ENCODE results near the gene LYSET.

DNA sequence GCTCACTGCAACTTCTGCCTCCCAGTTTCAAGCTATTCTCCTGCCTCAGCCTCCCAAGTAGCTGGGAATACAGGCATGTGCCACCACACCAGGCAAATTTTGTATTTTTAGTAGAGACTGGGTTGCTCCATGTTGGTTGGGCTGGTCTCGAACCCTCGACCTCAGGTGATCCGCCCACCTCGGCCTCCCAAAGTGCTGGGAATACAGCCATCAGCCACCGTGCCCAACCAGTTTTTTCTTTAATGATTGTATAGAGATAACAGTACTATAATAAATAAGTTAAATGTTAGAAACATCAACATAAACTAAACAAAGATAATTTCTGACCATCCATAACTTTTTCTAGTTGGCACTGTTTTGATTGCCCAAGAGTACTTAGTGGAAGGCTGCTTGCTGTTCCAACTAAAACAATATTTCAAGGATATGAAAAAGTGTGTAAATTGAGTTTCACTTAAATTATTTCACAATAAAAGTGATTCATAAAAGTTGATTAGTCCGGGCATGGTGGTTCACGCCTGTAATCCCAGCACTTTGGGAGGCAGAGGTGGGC, 16.1 kb downstream of the LYSET start:
- TF ChIP-seq, protein P1, sequence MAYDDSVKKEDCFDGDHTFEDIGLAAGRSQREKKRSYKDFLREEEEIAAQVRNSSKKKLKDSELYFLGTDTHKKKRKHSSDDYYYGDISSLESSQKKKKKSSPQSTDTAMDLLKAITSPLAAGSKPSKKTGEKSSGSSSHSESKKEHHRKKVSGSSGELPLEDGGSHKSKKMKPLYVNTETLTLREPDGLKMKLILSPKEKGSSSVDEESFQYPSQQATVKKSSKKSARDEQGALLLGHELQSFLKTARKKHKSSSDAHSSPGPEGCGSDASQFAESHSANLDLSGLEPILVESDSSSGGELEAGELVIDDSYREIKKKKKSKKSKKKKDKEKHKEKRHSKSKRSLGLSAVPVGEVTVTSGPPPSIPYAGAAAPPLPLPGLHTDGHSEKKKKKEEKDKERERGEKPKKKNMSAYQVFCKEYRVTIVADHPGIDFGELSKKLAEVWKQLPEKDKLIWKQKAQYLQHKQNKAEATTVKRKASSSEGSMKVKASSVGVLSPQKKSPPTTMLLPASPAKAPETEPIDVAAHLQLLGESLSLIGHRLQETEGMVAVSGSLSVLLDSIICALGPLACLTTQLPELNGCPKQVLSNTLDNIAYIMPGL (CRISPR knock-in tag; IDR thresholded peaks at IDR 0.05), result no peak
- no peak for TF ChIP-seq NR2C2 (CRISPR knock-in tag; IDR thresholded peaks at IDR 0.05)
- TF ChIP-seq JAZF1 (CRISPR knock-in tag; IDR thresholded peaks at IDR 0.05), result no peak
- TF ChIP-seq, protein P2, sequence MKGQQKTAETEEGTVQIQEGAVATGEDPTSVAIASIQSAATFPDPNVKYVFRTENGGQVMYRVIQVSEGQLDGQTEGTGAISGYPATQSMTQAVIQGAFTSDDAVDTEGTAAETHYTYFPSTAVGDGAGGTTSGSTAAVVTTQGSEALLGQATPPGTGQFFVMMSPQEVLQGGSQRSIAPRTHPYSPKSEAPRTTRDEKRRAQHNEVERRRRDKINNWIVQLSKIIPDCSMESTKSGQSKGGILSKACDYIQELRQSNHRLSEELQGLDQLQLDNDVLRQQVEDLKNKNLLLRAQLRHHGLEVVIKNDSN (CRISPR knock-in tag; IDR thresholded peaks at IDR 0.05), result no peak
- TF ChIP-seq, protein P3, sequence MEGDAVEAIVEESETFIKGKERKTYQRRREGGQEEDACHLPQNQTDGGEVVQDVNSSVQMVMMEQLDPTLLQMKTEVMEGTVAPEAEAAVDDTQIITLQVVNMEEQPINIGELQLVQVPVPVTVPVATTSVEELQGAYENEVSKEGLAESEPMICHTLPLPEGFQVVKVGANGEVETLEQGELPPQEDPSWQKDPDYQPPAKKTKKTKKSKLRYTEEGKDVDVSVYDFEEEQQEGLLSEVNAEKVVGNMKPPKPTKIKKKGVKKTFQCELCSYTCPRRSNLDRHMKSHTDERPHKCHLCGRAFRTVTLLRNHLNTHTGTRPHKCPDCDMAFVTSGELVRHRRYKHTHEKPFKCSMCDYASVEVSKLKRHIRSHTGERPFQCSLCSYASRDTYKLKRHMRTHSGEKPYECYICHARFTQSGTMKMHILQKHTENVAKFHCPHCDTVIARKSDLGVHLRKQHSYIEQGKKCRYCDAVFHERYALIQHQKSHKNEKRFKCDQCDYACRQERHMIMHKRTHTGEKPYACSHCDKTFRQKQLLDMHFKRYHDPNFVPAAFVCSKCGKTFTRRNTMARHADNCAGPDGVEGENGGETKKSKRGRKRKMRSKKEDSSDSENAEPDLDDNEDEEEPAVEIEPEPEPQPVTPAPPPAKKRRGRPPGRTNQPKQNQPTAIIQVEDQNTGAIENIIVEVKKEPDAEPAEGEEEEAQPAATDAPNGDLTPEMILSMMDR (IDR thresholded peaks at IDR 0.05), result no peak
- TF ChIP-seq, protein P4, sequence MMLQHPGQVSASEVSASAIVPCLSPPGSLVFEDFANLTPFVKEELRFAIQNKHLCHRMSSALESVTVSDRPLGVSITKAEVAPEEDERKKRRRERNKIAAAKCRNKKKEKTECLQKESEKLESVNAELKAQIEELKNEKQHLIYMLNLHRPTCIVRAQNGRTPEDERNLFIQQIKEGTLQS (CRISPR knock-in tag; conservative IDR thresholded peaks at IDR 0.05), result no peak
- no peak for TF ChIP-seq MXD4 (CRISPR knock-in tag; IDR thresholded peaks at IDR 0.05; ENCODE audit: borderline replicate concordance)
- TF ChIP-seq, protein P5, sequence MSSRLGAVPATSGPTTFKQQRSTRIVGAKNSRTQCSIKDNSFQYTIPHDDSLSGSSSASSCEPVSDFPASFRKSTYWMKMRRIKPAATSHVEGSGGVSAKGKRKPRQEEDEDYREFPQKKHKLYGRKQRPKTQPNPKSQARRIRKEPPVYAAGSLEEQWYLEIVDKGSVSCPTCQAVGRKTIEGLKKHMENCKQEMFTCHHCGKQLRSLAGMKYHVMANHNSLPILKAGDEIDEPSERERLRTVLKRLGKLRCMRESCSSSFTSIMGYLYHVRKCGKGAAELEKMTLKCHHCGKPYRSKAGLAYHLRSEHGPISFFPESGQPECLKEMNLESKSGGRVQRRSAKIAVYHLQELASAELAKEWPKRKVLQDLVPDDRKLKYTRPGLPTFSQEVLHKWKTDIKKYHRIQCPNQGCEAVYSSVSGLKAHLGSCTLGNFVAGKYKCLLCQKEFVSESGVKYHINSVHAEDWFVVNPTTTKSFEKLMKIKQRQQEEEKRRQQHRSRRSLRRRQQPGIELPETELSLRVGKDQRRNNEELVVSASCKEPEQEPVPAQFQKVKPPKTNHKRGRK (CRISPR knock-in tag; IDR thresholded peaks at IDR 0.05; ENCODE audit: borderline replicate concordance), result no peak
- TF ChIP-seq, protein P6, sequence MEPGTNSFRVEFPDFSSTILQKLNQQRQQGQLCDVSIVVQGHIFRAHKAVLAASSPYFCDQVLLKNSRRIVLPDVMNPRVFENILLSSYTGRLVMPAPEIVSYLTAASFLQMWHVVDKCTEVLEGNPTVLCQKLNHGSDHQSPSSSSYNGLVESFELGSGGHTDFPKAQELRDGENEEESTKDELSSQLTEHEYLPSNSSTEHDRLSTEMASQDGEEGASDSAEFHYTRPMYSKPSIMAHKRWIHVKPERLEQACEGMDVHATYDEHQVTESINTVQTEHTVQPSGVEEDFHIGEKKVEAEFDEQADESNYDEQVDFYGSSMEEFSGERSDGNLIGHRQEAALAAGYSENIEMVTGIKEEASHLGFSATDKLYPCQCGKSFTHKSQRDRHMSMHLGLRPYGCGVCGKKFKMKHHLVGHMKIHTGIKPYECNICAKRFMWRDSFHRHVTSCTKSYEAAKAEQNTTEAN (CRISPR knock-in tag; IDR thresholded peaks at IDR 0.05), result no peak
- TF ChIP-seq, protein P7, sequence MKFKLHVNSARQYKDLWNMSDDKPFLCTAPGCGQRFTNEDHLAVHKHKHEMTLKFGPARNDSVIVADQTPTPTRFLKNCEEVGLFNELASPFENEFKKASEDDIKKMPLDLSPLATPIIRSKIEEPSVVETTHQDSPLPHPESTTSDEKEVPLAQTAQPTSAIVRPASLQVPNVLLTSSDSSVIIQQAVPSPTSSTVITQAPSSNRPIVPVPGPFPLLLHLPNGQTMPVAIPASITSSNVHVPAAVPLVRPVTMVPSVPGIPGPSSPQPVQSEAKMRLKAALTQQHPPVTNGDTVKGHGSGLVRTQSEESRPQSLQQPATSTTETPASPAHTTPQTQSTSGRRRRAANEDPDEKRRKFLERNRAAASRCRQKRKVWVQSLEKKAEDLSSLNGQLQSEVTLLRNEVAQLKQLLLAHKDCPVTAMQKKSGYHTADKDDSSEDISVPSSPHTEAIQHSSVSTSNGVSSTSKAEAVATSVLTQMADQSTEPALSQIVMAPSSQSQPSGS (CRISPR knock-in tag; IDR thresholded peaks at IDR 0.05; ENCODE audit: borderline replicate concordance, low read depth), result no peak
- TF ChIP-seq, protein P8, sequence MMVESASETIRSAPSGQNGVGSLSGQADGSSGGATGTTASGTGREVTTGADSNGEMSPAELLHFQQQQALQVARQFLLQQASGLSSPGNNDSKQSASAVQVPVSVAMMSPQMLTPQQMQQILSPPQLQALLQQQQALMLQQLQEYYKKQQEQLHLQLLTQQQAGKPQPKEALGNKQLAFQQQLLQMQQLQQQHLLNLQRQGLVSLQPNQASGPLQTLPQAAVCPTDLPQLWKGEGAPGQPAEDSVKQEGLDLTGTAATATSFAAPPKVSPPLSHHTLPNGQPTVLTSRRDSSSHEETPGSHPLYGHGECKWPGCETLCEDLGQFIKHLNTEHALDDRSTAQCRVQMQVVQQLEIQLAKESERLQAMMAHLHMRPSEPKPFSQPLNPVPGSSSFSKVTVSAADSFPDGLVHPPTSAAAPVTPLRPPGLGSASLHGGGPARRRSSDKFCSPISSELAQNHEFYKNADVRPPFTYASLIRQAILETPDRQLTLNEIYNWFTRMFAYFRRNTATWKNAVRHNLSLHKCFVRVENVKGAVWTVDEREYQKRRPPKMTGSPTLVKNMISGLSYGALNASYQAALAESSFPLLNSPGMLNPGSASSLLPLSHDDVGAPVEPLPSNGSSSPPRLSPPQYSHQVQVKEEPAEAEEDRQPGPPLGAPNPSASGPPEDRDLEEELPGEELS (CRISPR knock-in tag; IDR thresholded peaks at IDR 0.05), result no peak
- TF ChIP-seq HMGA2 (CRISPR knock-in tag; IDR thresholded peaks at IDR 0.05), result no peak

All from WTC11 (cell line).